NCI-H1436 treated with DMSO at 0.1 percent for 48 hours (cell line): ENCODE measurements around the gene RICTOR.
"Not testable (repeated sequence)": the region's sequence is repeated elsewhere in the genome, so short reads cannot be mapped to it uniquely, and the experiment has no call there.

ENCODE experiments used
- DNase-seq: peaks from one replicate; lab custom pipeline; 2025; lab: John Stamatoyannopoulos, UW

The RICTOR gene

GRCh38 chr5:39013938-39014337 lies 60.3 kb downstream of the RICTOR start:
- no peak for DNase-seq

- DNase-seq = not testable (repeated sequence)
These were observed 63.2 kb downstream of the RICTOR start for GRCh38 chr5:39010958-39011357.

DNA sequence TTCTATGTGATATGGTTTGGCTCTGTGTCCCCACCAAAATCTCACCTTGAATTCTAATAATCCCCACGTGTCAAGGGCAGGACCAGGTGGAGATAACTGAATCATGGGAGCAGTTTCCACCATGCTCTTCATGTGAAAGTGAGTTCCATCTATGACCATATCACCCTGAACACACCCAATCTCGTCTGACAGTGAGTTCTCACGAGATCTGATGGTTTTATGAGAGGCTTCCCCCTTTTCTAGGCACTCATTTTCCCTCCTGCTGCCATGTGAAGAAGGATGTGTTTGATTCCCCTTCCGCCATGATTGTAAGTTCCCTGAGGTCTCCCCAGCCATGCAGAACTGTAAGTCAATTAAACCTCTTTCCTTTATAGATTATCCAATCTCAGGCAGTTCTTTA lies 64.2 kb downstream of the RICTOR start:
- no peak for DNase-seq

- DNase-seq = no peak
These were observed 64.9 kb downstream of the RICTOR start for GRCh38 chr5:39009280-39009679.

DNA sequence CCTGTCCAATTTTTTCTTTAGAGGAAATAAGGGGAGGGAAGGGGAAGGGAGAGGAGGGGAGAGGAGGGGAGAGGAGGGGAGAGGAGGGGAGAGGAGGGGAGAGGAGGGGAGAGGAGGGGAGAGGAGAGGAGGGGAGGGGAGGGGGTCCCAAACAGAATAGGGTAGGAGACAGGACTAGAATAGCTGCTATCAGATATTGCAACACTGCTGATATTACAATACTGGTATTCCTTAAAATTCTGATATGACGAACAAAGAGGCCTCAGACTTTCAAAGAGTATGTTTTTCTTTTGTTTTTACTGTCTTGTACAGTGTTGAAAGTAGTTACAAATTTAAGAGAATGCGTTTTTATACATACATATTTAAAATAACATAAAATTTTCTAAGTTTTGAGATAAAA lies 67.5 kb downstream of the RICTOR start:
- DNase-seq = no peak

- DNase-seq = no peak
These were observed 68.5 kb downstream of the RICTOR start for GRCh38 chr5:39005566-39006232.

DNA sequence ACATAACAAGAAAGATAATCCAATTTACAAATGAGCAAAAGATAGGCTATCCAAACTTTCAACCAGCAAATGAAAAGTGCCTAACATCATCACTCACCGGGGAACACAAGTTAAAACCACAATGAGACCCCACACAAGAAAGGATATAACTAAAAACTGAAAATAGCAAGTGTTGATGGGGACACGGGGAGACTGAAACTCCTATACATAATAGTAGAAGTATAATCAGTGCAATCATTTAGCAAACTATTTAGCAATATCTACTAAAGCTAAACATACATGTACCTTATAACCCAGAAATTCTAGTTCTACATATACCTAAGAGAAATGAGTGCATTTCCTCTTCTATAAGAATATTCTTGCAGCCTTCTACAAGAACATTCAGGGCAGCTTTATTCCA lies 72.5 kb downstream of the RICTOR start:
- no peak for DNase-seq

DNA sequence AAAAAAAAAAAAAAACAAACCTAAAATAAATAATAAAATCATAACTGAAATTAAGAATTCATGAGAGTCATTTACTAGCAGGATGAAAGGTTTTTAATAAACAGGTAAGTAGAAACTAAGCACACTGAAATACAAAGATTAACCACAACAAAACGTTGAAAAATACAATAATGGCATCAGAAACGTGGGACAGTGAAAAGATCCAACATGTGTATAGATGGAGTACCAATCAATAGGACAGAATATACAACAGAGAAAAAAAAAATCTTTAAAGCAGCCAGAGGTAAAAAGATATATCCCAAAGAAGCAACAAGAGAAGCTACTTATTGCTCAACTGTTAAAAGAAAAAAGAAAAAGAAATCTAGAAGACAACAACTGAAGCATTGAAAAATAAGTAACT lies 75.2 kb downstream of the RICTOR start:
- no peak for DNase-seq

GRCh38 chr5:38997591-38997990 lies 76.6 kb downstream of the RICTOR start:
- DNase-seq = no peak

DNA sequence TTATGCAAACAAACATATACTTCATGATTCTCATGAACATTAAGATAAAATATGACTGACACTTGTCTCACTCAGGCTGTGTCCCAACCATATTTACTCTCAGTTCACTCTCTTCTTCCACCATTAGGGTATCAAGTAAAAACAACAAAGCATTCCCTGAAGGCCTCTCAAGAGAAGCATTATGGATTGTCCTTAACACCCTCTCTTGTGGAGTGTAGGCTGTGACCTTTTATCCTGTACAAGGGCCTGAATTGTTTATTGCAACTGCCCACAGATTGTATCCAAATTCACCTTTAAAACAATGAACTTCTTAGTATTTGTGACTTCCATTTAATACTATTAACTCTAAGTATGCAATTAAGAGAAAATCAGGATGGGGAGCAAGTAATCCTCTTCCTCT lies 78.1 kb downstream of the RICTOR start:
- no peak for DNase-seq

DNA sequence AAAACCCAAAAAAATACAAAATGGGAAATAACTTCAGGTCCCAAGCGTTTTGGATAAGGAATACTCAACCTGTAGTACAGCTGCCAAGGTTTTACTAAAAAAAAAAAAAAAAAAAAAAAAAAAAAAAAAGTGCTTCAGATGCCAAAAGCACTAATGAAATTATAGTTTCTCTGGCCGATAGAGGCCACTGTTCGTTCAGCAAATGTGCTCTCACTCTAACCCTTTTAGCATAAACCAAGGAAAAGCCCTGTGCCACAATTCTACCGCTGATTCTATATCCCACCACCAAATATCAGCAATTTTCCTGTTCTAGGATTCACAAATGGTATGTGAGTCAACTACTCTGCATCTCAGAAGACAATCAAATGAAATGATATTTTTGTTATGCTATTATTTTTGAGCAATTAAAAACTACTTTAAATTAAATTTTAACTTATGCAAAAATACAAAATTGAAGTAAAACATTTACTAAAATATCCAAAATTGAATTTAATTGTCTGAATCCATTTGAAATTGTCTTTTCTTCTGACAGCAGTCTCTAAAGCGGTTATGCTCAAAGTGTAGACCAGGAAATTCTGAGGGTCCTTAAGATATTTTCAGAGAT lies 79.8 kb downstream of the RICTOR start:
- no peak for DNase-seq

DNA sequence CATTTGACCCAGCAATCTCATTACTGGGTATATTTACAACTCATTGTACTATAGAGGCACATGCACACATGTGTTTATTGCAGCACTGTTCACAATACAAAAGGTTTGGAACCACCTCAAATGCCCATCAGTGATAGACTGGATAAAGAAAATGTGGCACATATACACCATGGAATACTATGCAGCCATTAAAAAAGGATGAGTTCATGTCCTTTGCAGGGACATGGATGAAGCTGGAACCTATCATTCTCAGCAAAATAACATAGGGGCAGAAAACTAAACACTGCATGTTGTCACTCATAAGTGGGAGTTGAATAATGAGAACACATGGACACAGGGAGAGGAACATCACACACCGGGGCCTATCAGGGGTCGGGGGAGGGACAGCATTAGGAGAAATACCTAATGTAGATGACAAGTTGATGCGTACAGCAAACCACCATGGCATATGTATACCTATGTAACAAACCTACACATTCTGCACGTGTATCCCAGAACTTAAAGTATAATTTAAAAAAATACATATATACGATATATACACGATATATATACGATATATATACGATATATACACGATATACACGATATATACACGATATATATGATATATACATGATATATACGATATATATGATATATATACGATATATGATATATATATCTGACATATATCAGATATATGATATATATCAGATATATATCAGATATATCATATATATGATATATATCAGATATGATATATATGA lies 84.1 kb downstream of the RICTOR start:
- not testable (repeated sequence) for DNase-seq

GRCh38 chr5:38985909-38986452 lies 88.2 kb downstream of the RICTOR start:
- DNase-seq = no peak

- no peak for DNase-seq
These were observed 94.7 kb downstream of the RICTOR start for GRCh38 chr5:38979535-38979934.

DNA sequence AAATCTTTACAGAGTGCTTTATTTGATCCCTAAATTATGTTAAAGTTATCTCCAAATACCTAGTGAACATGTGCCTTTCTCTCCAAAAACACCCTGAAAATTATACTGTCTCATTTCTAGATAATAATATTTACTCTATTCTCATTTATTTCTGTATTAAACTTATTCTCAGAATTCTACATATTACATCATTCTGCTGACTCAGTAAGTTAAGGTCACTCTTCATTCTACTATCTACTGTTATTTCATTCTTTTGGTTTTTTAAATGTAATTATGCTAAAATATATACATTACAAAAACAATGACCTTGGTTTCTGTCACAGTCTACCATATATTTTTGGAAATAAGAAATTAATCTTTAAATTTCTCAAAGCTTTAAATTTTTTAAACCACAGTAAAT lies 96.2 kb downstream of the RICTOR start:
- DNase-seq = no peak

DNA sequence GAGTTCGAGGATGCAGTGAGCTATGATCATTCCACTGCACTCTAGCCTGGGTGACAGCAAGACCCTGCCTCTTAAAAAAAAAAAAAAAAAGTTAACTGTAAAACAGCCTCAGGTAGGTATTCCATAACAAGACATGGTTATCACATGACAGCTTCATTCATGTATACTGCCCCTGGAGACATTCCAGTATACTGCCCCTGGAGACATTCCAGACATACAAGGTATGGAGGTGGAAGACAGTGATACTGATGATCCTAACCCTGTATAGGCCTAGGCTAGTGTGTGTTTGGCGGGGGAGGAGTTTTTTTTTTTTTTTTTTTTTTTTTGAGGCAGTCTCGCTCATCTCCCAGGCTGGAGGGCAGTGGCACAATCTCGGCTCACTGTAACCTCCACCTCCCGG lies 105.5 kb downstream of the RICTOR start:
- DNase-seq = no peak

DNA sequence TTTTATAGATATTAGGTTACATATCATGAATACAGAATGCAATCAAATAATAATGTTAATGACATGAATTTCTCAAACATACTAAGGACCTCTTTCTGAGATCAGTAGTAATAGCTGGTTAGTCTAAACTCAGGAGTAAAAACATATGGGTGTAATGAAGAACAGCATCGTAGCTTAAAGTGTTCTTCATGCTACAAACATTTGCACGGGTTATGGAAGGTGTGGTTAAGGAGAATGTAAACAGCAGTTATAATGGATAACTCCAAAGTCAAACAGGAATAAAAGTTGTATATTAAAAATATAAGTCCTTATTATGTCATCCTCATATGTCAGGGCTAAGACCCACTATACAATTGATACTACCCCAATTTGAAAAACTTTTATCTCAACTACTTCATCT lies 112.5 kb downstream of the RICTOR start:
- no peak for DNase-seq

DNA sequence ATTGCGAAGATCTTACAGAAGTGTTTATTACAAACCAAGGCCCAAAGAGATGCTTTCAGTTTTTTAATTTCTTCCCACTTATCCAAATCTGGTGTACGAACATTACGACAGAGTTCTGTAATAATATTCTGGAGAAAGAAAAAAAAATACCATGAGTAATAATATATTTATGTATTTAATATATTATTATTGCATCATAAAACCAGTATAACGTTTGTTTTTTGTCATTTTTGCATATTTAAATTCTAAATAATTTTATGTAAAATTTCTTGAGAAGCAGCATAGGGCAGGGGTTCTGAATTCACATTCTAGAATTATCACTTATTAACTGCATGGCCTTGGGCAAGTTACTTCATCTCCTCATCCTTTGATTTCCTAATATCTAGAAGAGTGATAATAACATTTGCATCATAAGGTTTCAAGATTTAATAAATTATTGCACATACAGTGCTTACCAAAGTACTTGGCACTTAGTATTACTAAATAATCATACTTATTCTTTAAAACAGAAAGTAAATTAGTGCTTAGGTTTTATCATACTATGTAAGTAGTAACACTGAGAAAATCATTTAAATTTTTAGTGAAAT lies 120.7 kb downstream of the RICTOR start:
- no peak for DNase-seq

DNA sequence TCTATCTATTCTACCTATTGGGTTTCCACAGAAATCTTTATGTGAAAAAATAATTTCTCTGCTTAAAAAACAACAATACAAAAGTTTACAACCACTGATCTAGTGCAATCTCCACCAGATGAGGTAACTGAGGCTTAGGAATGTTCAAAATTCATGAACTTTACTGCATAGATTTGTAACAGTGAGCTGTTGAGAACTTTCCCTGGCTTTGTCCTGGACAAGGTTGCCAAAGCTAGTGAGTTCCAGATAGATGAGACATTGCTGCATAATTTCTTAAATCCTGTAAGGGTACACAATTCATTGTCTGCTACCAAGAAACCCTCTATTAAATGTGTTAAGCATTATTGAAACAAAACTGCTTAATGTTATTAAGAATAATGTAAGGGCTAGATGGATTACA lies 125.7 kb downstream of the RICTOR start:
- DNase-seq = no peak

DNA sequence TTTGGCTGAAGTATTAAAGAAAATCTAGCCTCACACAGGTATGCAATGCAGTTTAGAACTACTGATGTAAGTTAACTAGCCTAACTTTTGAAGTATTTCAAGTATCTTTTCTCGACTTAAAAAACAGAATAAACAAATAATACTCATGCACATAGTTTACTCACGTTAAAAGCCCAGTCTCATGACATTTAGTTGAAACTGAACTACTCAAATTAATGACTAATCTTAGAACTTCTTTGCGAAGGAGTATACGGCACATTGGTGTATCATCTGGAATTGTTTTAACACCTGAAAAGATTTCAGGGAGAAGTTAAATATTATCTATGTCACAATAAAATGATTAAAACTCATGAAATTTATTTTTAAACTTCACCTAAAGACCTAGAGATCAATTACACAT lies 129.9 kb downstream of the RICTOR start:
- no peak for DNase-seq

- no peak for DNase-seq
These were observed 132.3 kb downstream of the RICTOR start for GRCh38 chr5:38941912-38942311.

DNA sequence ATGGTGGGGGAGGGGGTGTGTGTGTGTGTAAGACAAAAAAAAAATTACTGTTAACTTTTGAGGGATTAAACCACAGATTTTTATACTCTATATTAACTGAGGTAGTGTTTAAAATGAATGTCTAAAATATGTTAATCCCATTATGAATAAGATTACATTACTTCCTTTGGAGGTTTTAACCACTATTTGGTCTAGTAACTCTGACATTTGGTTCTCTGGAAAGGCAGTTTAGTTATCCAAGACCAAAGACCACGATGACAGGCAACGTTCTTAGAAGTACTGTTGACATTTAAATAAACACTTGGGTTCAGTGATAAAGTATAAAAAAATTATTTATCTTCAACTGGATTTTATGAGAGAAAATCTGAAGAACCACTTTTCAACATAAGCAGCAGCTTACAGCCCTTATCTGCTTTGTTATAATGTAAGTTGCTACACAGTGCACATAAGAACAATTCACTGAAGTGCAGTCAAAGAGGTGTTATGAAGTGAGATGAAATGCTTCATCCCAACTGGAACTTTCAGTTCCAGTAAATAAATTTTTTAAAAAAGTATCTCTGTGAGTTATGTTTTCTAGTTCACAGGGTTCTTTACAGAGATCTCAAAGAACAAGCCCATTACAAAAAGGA lies 133.9 kb downstream of the RICTOR start:
- DNase-seq = no peak
